ENCODE measurements around the gene DCUN1D3.

DNA sequence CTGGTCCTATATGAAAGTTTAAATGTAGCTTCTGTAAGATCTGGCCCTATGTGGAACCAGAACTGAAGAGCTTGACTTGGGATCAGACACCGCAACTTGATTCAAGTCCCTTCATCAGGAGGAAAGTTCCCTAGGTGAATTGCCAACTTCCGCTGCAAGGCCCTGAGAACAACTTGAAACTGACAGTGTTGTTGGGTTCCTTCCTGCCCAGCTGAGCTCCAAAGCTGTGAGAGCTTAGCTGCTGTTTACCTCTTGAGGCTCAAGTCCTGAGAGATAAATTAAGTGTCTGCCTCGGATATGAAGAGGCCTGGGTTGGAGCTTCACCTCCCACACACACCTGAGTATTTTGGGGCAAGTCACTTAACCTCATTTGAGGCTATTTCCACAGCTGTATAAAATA lies 49.2 kb downstream of the DCUN1D3 start:
- TF ChIP-seq, protein P1, sequence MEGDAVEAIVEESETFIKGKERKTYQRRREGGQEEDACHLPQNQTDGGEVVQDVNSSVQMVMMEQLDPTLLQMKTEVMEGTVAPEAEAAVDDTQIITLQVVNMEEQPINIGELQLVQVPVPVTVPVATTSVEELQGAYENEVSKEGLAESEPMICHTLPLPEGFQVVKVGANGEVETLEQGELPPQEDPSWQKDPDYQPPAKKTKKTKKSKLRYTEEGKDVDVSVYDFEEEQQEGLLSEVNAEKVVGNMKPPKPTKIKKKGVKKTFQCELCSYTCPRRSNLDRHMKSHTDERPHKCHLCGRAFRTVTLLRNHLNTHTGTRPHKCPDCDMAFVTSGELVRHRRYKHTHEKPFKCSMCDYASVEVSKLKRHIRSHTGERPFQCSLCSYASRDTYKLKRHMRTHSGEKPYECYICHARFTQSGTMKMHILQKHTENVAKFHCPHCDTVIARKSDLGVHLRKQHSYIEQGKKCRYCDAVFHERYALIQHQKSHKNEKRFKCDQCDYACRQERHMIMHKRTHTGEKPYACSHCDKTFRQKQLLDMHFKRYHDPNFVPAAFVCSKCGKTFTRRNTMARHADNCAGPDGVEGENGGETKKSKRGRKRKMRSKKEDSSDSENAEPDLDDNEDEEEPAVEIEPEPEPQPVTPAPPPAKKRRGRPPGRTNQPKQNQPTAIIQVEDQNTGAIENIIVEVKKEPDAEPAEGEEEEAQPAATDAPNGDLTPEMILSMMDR (IDR thresholded peaks at IDR 0.05; ENCODE audit: extremely low read depth in 1 of 2, insufficient read depth in 1 of 2, low read depth in 1 of 2, low read length in 2 of 2), result no peak
- TF ChIP-seq, protein P2, sequence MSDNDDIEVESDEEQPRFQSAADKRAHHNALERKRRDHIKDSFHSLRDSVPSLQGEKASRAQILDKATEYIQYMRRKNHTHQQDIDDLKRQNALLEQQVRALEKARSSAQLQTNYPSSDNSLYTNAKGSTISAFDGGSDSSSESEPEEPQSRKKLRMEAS (IDR thresholded peaks at IDR 0.05; ENCODE audit: insufficient read depth, insufficient read length), result no peak
- TF ChIP-seq POLR2AphosphoS5 (IDR thresholded peaks at IDR 0.05; ENCODE audit: insufficient read depth, low read depth, low read length), result no peak
- TF ChIP-seq POLR2A (IDR thresholded peaks at IDR 0.05; ENCODE audit: low read depth, low read length), result no peak

Measured in endothelial cell of umbilical vein (primary cell).